ENCODE results near the gene MAP1A.

DNA sequence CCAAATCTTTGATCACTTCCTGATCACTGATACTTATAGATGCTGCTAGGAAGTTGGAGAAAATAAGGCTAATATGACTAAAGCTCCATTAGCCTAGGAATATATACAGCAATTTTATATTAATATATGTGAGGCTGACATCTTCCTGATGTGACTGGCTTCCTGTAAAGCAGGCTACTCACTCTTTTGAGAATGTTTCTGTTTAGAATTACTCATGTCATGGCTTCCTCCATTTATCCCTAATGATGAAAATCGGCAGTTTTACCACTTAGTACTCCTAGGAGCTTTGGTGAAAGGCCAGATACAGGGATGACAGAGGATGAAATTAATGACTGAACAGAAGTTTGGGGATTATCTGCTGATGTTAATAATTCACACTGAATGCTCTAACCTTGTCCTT is 3.9 kb upstream of the MAP1A start:
- no peak for TF ChIP-seq POLR2A (IDR thresholded peaks at IDR 0.05; ENCODE audit: low read length)
- TF ChIP-seq GATA1 (IDR thresholded peaks at IDR 0.05; ENCODE audit: low read depth, low read length) = no peak

Measured in erythroblast (primary cell).